Fibroblast of skin of scalp (primary cell): Measurements from ENCODE around the gene GLIS1.

Experiments
- DNase-seq: peaks from one replicate; pipeline ENCODE4 v3.0.0-alpha.2; 2013

GLIS1 gene

DNA sequence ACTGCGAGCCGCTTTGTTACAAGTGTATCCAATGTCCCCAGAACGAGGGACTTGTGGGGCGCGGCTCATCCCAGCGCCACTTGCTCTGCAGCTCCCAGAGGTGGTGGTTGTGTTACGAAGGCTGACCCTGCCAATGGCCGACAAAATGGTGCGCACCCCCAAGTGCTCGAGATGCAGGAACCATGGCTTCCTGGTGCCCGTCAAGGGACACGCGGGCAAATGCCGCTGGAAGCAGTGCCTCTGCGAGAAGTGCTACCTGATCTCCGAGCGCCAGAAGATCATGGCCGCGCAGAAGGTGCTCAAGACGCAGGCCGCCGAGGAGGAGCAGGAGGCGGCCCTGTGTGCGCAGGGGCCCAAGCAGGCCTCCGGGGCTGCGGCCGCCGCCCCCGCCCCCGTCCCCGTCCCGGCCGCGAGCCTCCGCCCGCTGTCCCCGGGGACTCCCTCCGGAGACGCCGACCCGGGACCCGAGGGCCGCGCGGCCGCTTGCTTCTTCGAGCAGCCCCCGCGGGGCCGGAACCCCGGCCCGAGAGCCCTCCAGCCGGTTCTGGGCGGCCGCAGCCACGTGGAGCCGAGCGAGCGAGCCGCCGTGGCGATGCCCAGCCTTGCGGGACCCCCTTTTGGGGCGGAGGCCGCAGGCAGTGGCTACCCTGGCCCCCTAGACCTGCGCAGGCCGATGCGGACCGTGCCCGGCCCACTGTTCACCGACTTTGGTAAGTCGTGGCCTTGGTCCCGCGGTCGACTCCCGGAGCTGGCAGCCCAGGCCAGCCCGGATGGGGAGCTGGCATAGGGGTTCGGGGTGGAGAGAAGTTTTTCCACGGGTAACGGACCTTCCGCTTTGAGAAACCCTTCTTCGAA lies 279.4 kb downstream of the GLIS1 start, which contains the start of gene DMRTB1:
Gene DMRTB1 (plus strand): TSS at position 79 of the 855 bp plus-strand sequence. CDS start 55 bp downstream, at position 134.
- no peak for DNase-seq

DNA sequence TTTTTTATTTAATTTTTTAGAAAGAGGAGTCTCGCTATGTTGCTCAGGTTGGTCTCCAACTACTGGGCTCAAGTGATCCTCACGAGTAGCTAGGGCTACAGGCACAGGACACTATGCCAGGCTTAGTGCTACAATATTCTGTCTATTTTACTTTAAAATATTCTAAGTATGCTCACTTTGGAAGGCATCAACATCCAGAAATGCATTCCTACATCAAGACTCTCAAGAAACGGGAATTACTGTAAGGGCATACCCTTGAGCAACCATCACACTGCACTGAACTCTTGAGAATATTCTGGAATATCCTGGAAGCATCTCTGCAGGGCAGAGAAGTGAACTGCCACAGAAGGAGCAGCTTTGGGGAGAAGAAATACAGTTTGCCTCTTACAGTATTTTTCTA lies 280.3 kb downstream of the GLIS1 start:
- peak; percentile 13 for DNase-seq
